ENCODE data around the gene LAPTM5.

Gene LAPTM5

DNA sequence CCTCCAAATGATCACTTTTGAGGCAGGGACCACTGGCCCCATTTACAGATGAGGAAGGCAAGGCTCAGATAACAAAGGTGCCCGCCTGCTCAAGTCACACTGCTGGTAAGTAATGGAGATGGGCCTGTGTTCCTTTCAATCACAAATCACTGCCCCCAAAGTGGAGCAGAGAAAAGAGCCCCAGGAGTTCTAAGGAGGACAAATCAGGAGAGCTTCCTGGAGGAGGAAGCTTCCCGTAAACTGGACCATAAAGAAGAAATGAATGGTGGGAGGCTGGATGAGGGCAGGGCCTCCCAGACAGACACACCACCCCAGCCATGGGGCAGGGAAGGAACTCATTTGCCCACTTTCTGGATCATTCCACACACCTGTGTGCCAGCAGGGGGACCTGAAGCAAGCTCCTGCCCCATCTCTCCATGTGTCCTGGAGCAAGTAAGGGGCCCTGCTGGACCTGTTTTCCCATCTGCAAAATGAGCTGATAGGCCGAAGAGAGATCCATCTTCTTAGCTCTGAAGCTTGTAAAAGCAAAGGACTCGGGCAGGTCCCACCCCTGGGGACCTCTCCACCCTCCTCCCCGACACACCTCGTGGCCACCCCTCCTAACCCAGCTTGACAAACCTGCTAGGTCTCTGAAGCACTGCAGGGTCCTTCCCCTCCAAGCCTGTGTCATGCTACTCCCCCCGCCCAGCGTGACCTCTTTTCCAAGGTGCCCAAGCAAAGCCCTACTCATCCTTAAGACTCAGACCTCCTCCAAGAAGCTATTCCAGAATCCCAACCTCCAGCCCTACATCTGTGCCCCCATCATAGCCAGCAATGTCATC, 5.5 kb downstream of the LAPTM5 start:
- 81% methylated on average over 8 of the region's 8 CpGs for WGBS
- Histone ChIP-seq H3K36me3 (ENCODE audit: insufficient read depth, low read length) (no peaks in the 10 kb centered on the region), H3K9me3 (ENCODE audit: insufficient read depth, low read depth, low read length) (no peaks in the 10 kb centered on the region), H3K9ac (ENCODE audit: low read depth, low read length) (no peak overlapping the region), H3K27me3 (ENCODE audit: insufficient read depth, low read length) (no peaks in the 10 kb centered on the region), H3K4me3 (ENCODE audit: low read length) (no peak overlapping the region), H3K27ac (ENCODE audit: low read depth, low read length) (no peak overlapping the region), H3K4me1 (ENCODE audit: insufficient read depth, low read length) (0 out of 2 replicates have a peak, but pooled peaks cover 6% of the 10 kb centered on the region)

DNA sequence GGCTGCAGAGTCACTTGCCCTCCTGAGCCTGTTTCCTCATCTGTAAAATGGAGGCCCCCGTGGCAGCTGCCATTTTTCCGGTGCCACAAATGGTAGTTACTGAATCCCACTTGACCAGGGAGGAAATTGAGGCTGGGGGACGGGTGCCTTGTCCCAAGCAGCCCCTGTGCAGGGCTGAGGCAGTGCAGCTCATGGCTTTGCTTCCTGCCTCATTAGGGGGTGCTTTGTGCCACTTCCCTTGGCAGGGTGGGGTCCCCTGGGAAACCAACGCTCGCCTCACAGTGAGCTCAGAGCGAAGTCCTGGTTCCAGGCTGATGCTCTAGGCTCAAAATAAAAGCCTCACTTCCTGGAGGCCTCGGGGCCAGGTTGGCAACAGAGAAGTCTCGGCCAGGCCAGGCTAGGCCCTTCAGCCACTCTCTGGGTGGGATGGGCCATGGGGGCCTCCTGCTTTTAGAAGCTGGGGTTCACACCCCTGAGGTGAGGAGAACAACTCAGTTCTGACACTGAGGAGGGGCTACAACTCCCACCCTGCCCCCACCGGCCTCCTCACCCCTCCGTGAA, 6.8 kb downstream of the LAPTM5 start:
- Histone ChIP-seq H3K27me3 (ENCODE audit: insufficient read depth, low read length) (no peaks in the 10 kb centered on the region), H3K9me3 (ENCODE audit: insufficient read depth, low read depth, low read length) (no peaks in the 10 kb centered on the region), H3K27ac (ENCODE audit: low read depth, low read length) (no peak overlapping the region), H3K36me3 (ENCODE audit: insufficient read depth, low read length) (no peaks in the 10 kb centered on the region), H3K4me1 (ENCODE audit: insufficient read depth, low read length) (0 out of 2 replicates have a peak, but pooled peaks cover 6% of the 10 kb centered on the region), H3K4me3 (ENCODE audit: low read length) (no peak overlapping the region), H3K9ac (ENCODE audit: low read depth, low read length) (no peak overlapping the region)
- WGBS: 91% methylated on average over 10 of the region's 10 CpGs

- H3K9ac ChIP-seq (ENCODE audit: low read depth, low read length): no peak overlapping the region
- no peak overlapping the region for H3K4me3 ChIP-seq (ENCODE audit: low read length)
- no peak overlapping the region for H3K27ac ChIP-seq (ENCODE audit: low read depth, low read length)
- 89% methylated on average over 22 of the region's 23 CpGs for WGBS
- no peaks in the 10 kb centered on the region for H3K36me3 ChIP-seq (ENCODE audit: insufficient read depth, low read length)
- H3K4me1 ChIP-seq (ENCODE audit: insufficient read depth, low read length): peaks cover 6% of the 10 kb centered on the region; the same call in 1 of the 2 replicates
- no peaks in the 10 kb centered on the region for H3K27me3 ChIP-seq (ENCODE audit: insufficient read depth, low read length)
- H3K9me3 ChIP-seq (ENCODE audit: insufficient read depth, low read depth, low read length): no peaks in the 10 kb centered on the region
These were observed 7.6 kb downstream of the LAPTM5 start for GRCh38 chr1:30749691-30750583.

GRCh38 chr1:30748699-30749401, 8.7 kb downstream of the LAPTM5 start:
- Histone ChIP-seq H3K36me3 (ENCODE audit: insufficient read depth, low read length) (no peaks in the 10 kb centered on the region), H3K9ac (ENCODE audit: low read depth, low read length) (no peak overlapping the region), H3K4me3 (ENCODE audit: low read length) (no peak overlapping the region), H3K27me3 (ENCODE audit: insufficient read depth, low read length) (no peaks in the 10 kb centered on the region), H3K9me3 (ENCODE audit: insufficient read depth, low read depth, low read length) (no peaks in the 10 kb centered on the region), H3K27ac (ENCODE audit: low read depth, low read length) (no peak overlapping the region), H3K4me1 (ENCODE audit: insufficient read depth, low read length) (peaks cover 6% of the 10 kb centered on the region; the same call in 1 of the 2 replicates)
- WGBS: 89% methylated on average over 16 of the region's 16 CpGs

DNA sequence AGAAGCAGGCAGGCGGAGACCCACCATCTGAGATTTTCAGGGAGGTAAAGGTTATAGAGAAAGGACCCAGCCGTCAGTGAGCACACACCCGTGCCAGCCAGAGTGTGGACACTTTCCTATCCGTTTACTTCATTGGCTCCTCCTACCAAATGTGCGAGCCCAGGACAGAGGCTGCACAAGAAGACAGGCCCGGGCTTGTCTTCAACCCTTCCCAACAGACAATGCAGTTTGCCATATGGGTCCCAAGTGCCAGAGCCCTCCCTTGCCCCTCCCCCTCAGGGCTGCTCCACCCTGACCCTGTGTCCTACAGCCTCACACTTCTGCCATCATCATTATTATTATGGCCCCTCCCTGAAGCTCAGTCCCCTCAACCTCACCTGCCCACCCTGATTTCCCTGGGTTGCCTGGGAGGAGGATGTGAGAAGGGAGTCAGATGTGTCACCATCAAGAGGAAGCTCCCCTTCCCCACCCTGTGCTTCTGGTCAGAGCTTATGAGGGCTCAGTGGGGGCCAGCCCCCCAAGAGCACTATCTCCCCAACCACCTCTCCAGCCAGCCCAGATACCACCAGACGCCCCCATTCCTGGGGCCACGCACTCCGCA, 9.4 kb downstream of the LAPTM5 start:
- H3K36me3 ChIP-seq (ENCODE audit: insufficient read depth, low read length): no peaks in the 10 kb centered on the region
- H3K4me3 ChIP-seq (ENCODE audit: low read length): no peak overlapping the region
- no peak overlapping the region for H3K9ac ChIP-seq (ENCODE audit: low read depth, low read length)
- no peaks in the 10 kb centered on the region for H3K9me3 ChIP-seq (ENCODE audit: insufficient read depth, low read depth, low read length)
- H3K27ac ChIP-seq (ENCODE audit: low read depth, low read length): no peak overlapping the region
- peaks cover 6% of the 10 kb centered on the region; the same call in 1 of the 2 replicates for H3K4me1 ChIP-seq (ENCODE audit: insufficient read depth, low read length)
- no peaks in the 10 kb centered on the region for H3K27me3 ChIP-seq (ENCODE audit: insufficient read depth, low read length)
- WGBS: 90% methylated on average over 9 of the region's 9 CpGs

DNA sequence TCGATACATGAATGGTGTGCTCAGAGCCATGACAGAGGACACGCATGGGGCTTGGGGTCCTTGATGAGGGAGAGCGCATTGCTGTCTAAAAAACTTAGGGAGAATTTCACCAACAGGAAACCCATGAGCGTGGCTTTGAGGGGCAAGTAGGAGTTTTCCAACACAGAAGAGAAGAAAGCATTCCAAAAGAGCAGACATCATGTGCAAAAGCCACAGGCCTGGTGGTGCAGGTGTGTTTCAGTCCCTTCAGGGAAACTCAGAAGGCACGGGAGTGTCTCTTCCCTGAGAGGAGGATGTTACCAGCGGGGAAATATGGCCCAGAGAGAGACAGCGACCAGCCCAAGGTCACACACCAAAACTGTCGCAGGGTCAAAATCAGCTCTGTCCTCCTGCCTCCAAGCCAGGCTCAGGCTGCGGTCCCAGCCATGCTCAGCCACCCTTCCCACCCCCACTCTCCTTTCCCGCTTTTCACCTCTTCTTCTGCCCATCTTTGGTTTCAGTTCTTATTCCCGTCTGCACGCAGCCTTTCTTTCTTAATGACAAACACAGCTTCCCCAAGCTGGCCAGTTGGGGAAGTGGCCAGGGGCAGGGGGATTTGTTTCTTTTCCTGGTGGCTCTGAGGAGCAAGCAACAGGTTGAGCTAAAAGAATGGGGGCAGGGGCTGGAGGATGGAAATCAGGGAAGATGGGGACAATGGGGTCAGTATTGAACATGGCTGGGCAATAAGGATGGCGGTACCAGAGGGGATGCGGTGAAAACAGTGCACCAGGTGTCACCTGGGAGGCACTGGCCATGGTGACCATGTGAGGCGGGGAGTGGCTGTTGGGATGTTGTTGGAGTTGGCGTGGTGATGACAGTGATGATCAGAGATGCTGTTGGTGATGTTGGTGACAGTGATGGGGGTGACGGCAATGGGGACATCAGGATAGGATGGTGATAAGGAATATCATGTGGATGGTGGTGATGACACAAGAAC, 10.3 kb downstream of the LAPTM5 start:
- Histone ChIP-seq H3K27ac (ENCODE audit: low read depth, low read length) (no peak overlapping the region), H3K4me1 (ENCODE audit: insufficient read depth, low read length) (peaks cover 6% of the 10 kb centered on the region; the same call in 1 of the 2 replicates), H3K9ac (ENCODE audit: low read depth, low read length) (no peak overlapping the region), H3K9me3 (ENCODE audit: insufficient read depth, low read depth, low read length) (no peaks in the 10 kb centered on the region), H3K4me3 (ENCODE audit: low read length) (no peak overlapping the region), H3K36me3 (ENCODE audit: insufficient read depth, low read length) (no peaks in the 10 kb centered on the region), H3K27me3 (ENCODE audit: insufficient read depth, low read length) (no peaks in the 10 kb centered on the region)
- 91% methylated on average over 17 of the region's 17 CpGs for WGBS

DNA sequence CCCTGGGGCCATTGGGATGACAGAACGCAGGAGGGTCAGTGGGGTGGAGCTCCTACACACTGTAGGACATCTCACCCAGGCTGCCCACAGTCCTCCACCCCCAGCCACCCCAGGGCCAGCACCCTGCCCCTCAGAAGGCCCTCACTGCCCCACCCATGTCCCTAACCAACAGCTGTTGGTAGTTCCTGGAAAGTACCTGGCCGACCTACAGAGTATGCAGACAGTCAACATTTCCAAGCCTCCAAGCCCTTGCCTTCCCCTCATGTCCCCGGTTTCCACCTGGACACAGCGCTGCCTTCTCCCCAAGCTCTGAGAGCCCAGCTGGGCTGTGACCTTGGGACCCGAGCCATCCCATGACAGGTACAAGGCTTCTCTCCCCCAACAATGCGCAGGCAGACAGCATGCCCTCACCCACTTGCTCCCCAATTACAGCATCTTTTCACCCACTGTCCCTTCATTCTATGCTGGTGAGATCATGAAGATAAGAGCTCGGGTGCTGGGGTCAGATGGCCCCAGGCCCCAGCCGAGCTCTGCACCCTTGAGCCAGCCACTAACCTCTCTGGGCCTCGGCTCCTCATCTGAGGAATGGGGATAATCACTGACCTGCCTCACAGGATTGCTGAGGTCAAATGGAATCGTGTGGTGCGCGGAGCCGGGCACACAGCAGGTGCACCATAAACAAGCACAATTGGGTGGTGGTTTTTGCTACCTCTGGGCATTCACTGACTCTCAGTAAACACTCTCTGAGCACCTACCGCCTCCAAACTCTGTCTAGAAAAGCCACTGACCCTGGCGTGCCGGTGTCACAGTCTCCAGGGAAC, 11.2 kb downstream of the LAPTM5 start:
- no peaks in the 10 kb centered on the region for H3K27me3 ChIP-seq (ENCODE audit: insufficient read depth, low read length)
- no peaks in the 10 kb centered on the region for H3K36me3 ChIP-seq (ENCODE audit: insufficient read depth, low read length)
- WGBS: 92% methylated on average over 16 of the region's 16 CpGs
- no peak overlapping the region for H3K27ac ChIP-seq (ENCODE audit: low read depth, low read length)
- H3K4me3 ChIP-seq (ENCODE audit: low read length): no peak overlapping the region
- H3K9me3 ChIP-seq (ENCODE audit: insufficient read depth, low read depth, low read length): no peaks in the 10 kb centered on the region
- no peak overlapping the region for H3K9ac ChIP-seq (ENCODE audit: low read depth, low read length)
- peaks cover 8% of the 10 kb centered on the region; the same call in 1 of the 2 replicates for H3K4me1 ChIP-seq (ENCODE audit: insufficient read depth, low read length)

- H3K9me3 ChIP-seq (ENCODE audit: insufficient read depth, low read depth, low read length): no peaks in the 10 kb centered on the region
- H3K27me3 ChIP-seq (ENCODE audit: insufficient read depth, low read length): no peaks in the 10 kb centered on the region
- H3K4me1 ChIP-seq (ENCODE audit: insufficient read depth, low read length): peaks cover 13% of the 10 kb centered on the region; the same call in 1 of the 2 replicates
- H3K36me3 ChIP-seq (ENCODE audit: insufficient read depth, low read length): no peaks in the 10 kb centered on the region
- H3K4me3 ChIP-seq (ENCODE audit: low read length): no peak overlapping the region
- no peak overlapping the region for H3K27ac ChIP-seq (ENCODE audit: low read depth, low read length)
- H3K9ac ChIP-seq (ENCODE audit: low read depth, low read length): no peak overlapping the region
- WGBS: 87% methylated on average over 4 of the region's 4 CpGs
These were observed 11.8 kb downstream of the LAPTM5 start for GRCh38 chr1:30745834-30746208.

DNA sequence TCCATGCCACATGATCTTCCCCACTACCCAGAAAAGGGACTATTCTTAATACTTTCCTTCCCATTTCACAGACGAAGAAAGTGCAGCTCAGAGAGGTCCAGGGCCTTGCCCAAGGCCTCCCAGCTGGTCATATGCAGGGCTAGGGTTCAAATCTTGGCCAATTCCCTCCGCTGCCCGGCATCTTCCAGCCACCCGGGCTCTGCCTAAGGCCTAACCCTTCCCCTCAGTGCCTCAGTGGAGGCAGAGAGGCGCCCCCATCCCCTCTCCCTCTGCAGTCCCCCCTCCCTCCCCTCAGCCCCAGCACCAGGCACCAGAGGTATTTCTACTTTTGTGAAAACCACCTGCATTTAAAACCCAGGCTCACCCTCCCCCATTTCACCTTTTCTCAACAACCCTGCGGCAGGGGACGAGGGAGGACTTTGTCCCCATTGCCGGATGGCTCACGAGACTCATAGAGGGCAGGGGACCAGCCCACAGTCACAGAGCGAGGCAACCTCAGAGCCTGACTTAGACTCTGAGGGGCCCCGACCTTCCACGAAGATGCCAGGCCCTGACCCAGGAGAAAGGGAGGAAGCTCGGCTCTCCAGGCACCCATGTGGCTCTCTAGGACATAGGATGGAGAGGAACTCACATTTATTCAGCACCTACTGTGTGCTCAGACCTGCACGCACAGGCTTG, 12.3 kb downstream of the LAPTM5 start:
- Histone ChIP-seq H3K4me1 (ENCODE audit: insufficient read depth, low read length) (peaks cover 13% of the 10 kb centered on the region; the same call in 1 of the 2 replicates), H3K9me3 (ENCODE audit: insufficient read depth, low read depth, low read length) (no peaks in the 10 kb centered on the region), H3K36me3 (ENCODE audit: insufficient read depth, low read length) (no peaks in the 10 kb centered on the region), H3K4me3 (ENCODE audit: low read length) (no peak overlapping the region), H3K9ac (ENCODE audit: low read depth, low read length) (no peak overlapping the region), H3K27ac (ENCODE audit: low read depth, low read length) (no peak overlapping the region), H3K27me3 (ENCODE audit: insufficient read depth, low read length) (no peaks in the 10 kb centered on the region)
- WGBS: 76% methylated on average over 14 of the region's 14 CpGs

All from HUES64 (cell line).